ENCODE results near the gene CAPZA3. TPM values are rescaled to one million over a fixed set of nuclear protein-coding genes. Genes with fewer than 3 reads are reported as not detected.
"Not testable (repeated sequence)": the region's sequence is repeated elsewhere in the genome, so short reads cannot be mapped to it uniquely, and the experiment has no call there.

Gene CAPZA3
- total RNA-seq, 1 experiment from 2014 or later: not detected

DNA sequence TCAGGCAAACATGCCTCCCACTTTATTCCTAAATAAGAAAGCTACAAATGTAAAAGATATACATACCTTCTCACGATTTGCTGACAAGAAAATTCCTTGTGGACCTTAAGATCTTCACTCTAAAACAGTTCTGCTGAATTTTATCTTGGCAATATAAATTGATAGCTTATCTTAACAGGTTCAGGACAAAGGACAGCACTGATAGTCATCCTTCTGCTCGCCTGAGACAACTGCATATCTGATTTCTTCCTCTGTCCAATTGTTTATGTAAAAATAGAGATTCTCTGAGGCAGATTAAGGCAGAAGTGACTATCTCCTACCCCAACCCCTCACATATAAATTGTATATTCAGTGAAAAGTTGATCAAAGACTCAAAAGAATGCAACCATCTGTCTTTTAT is 44.9 kb downstream of the CAPZA3 start:
- Histone ChIP-seq H2AFZ (ENCODE audit: low read length) (no peak overlapping the region), H3K9me3 (ENCODE audit: low read length) (no peaks in the 10 kb centered on the region), H4K20me1 (ENCODE audit: low read length) (no peaks in the 10 kb centered on the region), H3K9ac (ENCODE audit: low read length) (no peak overlapping the region), H3K79me2 (ENCODE audit: low read length) (no peaks in the 10 kb centered on the region), H3K9me2 (replicated peaks; ENCODE audit: low read length) (no peaks in the 10 kb centered on the region), H3K4me2 (ENCODE audit: low read length) (no peak overlapping the region), H3F3A (ENCODE audit: low read length, unreplicated experiment) (no peaks in the 10 kb centered on the region), H3K4me1 (ENCODE audit: insufficient read depth, low read length) (no peaks in the 10 kb centered on the region), H3K4me3 (ENCODE audit: low read length) (no peak overlapping the region), H3K27me3 (ENCODE audit: low read length) (no peaks in the 10 kb centered on the region), H3K27ac (ENCODE audit: low read length) (no peak overlapping the region), H3K36me3 (ENCODE audit: low read depth, low read length) (no peaks in the 10 kb centered on the region)
- TF ChIP-seq EZH2 (IDR thresholded peaks at IDR 0.05; ENCODE audit: low read length, unreplicated experiment) (no peak), EZH2phosphoT487 (IDR thresholded peaks at IDR 0.05; ENCODE audit: borderline replicate concordance, low read length) (no peak)
- TF ChIP-seq, protein P1, sequence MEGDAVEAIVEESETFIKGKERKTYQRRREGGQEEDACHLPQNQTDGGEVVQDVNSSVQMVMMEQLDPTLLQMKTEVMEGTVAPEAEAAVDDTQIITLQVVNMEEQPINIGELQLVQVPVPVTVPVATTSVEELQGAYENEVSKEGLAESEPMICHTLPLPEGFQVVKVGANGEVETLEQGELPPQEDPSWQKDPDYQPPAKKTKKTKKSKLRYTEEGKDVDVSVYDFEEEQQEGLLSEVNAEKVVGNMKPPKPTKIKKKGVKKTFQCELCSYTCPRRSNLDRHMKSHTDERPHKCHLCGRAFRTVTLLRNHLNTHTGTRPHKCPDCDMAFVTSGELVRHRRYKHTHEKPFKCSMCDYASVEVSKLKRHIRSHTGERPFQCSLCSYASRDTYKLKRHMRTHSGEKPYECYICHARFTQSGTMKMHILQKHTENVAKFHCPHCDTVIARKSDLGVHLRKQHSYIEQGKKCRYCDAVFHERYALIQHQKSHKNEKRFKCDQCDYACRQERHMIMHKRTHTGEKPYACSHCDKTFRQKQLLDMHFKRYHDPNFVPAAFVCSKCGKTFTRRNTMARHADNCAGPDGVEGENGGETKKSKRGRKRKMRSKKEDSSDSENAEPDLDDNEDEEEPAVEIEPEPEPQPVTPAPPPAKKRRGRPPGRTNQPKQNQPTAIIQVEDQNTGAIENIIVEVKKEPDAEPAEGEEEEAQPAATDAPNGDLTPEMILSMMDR (conservative IDR thresholded peaks at IDR 0.05; ENCODE audit: low read depth, low read length): no peak
- intact Hi-C loops (cut with micrococcal nuclease): no loop called here
- ChIA-PET CTCF (no interaction called here), POLR2A (ENCODE audit: unreplicated experiment) (no interaction called here)
- DNase-seq (no peak), ATAC-seq (no peak)
- BruUV-seq (replicated peaks): no TSS peak

DNA sequence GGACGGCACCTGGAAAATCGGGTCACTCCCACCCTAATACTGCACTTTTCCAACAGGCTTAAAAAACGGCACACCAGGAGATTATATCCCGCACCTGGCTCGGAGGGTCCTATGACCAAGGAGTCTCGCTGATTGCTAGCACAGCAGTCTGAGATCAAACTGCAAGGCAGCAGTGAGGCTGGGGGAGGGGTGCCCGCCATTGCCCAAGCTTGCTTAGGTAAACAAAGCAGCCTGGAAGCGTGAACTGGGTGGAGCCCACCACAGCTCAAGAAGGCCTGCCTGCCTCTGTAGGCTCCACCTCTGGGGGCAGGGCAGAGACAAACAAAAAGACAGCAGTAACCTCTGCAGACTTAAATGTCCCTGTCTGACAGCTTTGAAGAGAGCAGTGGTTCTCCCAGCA is 47.5 kb downstream of the CAPZA3 start:
- BruUV-seq (replicated peaks); H3K79me2 ChIP-seq (ENCODE audit: low read length); H3F3A ChIP-seq (ENCODE audit: low read length, unreplicated experiment); POLR2A ChIA-PET (ENCODE audit: unreplicated experiment); H3K9ac ChIP-seq (ENCODE audit: low read length); CTCF ChIA-PET; H3K4me2 ChIP-seq (ENCODE audit: low read length); H4K20me1 ChIP-seq (ENCODE audit: low read length); H2AFZ ChIP-seq (ENCODE audit: low read length); DNase-seq; H3K27me3 ChIP-seq (ENCODE audit: low read length); H3K9me3 ChIP-seq (ENCODE audit: low read length); intact Hi-C loops (cut with micrococcal nuclease); H3K36me3 ChIP-seq (ENCODE audit: low read depth, low read length); H3K9me2 ChIP-seq (replicated peaks; ENCODE audit: low read length); H3K4me1 ChIP-seq (ENCODE audit: insufficient read depth, low read length); ATAC-seq; H3K4me3 ChIP-seq (ENCODE audit: low read length); H3K27ac ChIP-seq (ENCODE audit: low read length): not testable (repeated sequence)

Other genes starting within 250 kb of the CAPZA3 start
- not detected in 2 replicates for gene PLCZ1, start 107 bp upstream of the CAPZA3 start, total RNA-seq (2014; rRNA removed)

Data from PC-3 (cell line).